PC-3 (cell line): ENCODE measurements around the gene NOXRED1. TPM values are rescaled to one million over a fixed set of nuclear protein-coding genes. Genes with fewer than 3 reads are reported as not detected.
A peak's percentile ranks its signal among the peaks of the same experiment; 100 is the strongest.

ENCODE experiments used
- ATAC-seq: fragments of 200-7000 bp; cut with Tn5 transposase; 2 replicates; pipeline ENCODE4 v1.9.1; 2020; ENCODE audit warnings: mild to moderate bottlenecking, moderate library complexity
- BruUV-seq: library from RNA; stranded (reverse); fragments of 400-500 nt; replicated peaks from 2 replicates; lab custom pipeline; 2021; lab: Mats Ljungman, UMichigan
- CTCF ChIA-PET: fragments of 300-600 bp; sonication (Branson Sonifier 250); formaldehyde crosslinking; loops from one replicate; lab custom pipeline; 2022; ENCODE audit warnings: antibody characterized with exemption; lab: Charles Lee
- POLR2A ChIA-PET: fragments of 300-600 bp; sonication (Branson Sonifier 250); formaldehyde crosslinking; loops from one replicate; lab custom pipeline; 2022; ENCODE audit warnings: antibody characterized with exemption; ENCODE audit not compliant: unreplicated experiment; lab: Charles Lee
- DNase-seq: peaks from one replicate; pipeline ENCODE4 v3.0.0-alpha.2; 2015
- H2AFZ ChIP-seq: fragments of 300-600 bp; sonication (generic); 2 replicates; pipeline ENCODE4 v1.6.0; 2016; ENCODE audit warnings: antibody characterized with exemption, low read length
- H3F3A ChIP-seq: fragments of 300-600 bp; sonication (generic); one replicate; pipeline ENCODE4 v1.6.0; 2017; ENCODE audit warnings: antibody characterized with exemption, low read length, control low read depth, mild to moderate bottlenecking; ENCODE audit not compliant: unreplicated experiment
- H3K27ac ChIP-seq: fragments of 300-600 bp; sonication (generic); 2 replicates; pipeline ENCODE4 v1.5.1; 2016; ENCODE audit warnings: mild to moderate bottlenecking, low read length
- H3K27me3 ChIP-seq: fragments of 300-600 bp; sonication (generic); 2 replicates; pipeline ENCODE4 v1.6.1; 2016; ENCODE audit warnings: low read length, mixed read lengths
- H3K36me3 ChIP-seq: fragments of 300-600 bp; sonication (generic); 2 replicates; pipeline ENCODE4 v1.6.1; 2016; ENCODE audit warnings: low read depth, mixed run types, low read length, mixed read lengths
- H3K4me1 ChIP-seq: fragments of 300-600 bp; sonication (generic); 2 replicates; pipeline ENCODE4 v1.5.1; 2016; ENCODE audit warnings: low read length; ENCODE audit not compliant: insufficient read depth
- H3K4me2 ChIP-seq: fragments of 300-600 bp; sonication (generic); 2 replicates; pipeline ENCODE4 v1.6.0; 2016; ENCODE audit warnings: low read length
- H3K4me3 ChIP-seq: fragments of 300-600 bp; sonication (generic); 2 replicates; pipeline ENCODE4 v1.5.1; 2016; ENCODE audit warnings: mild to moderate bottlenecking, low read length, mixed read lengths
- H3K79me2 ChIP-seq: fragments of 300-600 bp; sonication (generic); 2 replicates; pipeline ENCODE4 v1.6.1; 2017; ENCODE audit warnings: low read length, mixed read lengths
- H3K9ac ChIP-seq: fragments of 300-600 bp; sonication (generic); 2 replicates; pipeline ENCODE4 v1.6.0; 2016; ENCODE audit warnings: mild to moderate bottlenecking, low read length
- H3K9me2 ChIP-seq: fragments of 300-600 bp; sonication (generic); replicated peaks from 2 replicates; pipeline ENCODE4 v1.6.1; 2016; ENCODE audit warnings: mixed run types, low read length, mixed read lengths
- H3K9me3 ChIP-seq: fragments of 300-600 bp; sonication (generic); 2 replicates; pipeline ENCODE4 v1.6.1; 2016; ENCODE audit warnings: low read length, mixed read lengths
- H4K20me1 ChIP-seq: fragments of 300-600 bp; sonication (generic); 2 replicates; pipeline ENCODE4 v1.6.1; 2016; ENCODE audit warnings: low read length, mixed read lengths
- CTCF ChIP-seq: fragments of 300-600 bp; sonication (generic); conservative IDR thresholded peaks from 2 replicates; pipeline ENCODE4 v1.5.1; 2017; ENCODE audit warnings: antibody characterized with exemption, low read depth, mild to moderate bottlenecking, low read length
- EZH2 ChIP-seq: fragments of 300-600 bp; sonication (generic); IDR thresholded peaks from one replicate; pipeline ENCODE4 v1.6.1; 2017; ENCODE audit warnings: antibody characterized with exemption, mild to moderate bottlenecking, low read length; ENCODE audit not compliant: unreplicated experiment
- EZH2phosphoT487 ChIP-seq: fragments of 300-600 bp; sonication (generic); IDR thresholded peaks from 2 replicates; pipeline ENCODE4 v1.6.1; 2018; ENCODE audit warnings: mild to moderate bottlenecking, antibody characterized with exemption, low read length, borderline replicate concordance
- intact Hi-C: fragments of 100-400 bp; cut with micrococcal nuclease; formaldehyde crosslinking; loops from 2 replicates; pipeline ENCODE4 v1.9.0; 2023
- total RNA-seq: library from RNA; depleted of rRNA; stranded (reverse); fragments of >200 nt; gene quantifications from 2 replicates; pipeline ENCODE4 v1.2.3, GENCODE V29; 2014

NOXRED1 gene
- total RNA-seq, 1 experiment from 2014 or later = 0.33 TPM

- H3K4me2 ChIP-seq = no peak overlapping the region
- TF ChIP-seq EZH2phosphoT487 (no peak), EZH2 (no peak), CTCF (no peak)
- BruUV-seq = TSS peak; percentile 38
- H3K79me2 ChIP-seq = peaks cover 4% of the 10 kb centered on the region
- no peaks in the 10 kb centered on the region for H4K20me1 ChIP-seq
- DNase-seq = no peak
- H3K27me3 ChIP-seq = no peaks in the 10 kb centered on the region
- CTCF ChIA-PET = no interaction called here
- H2AFZ ChIP-seq = no peak overlapping the region
- no peak overlapping the region for H3K9ac ChIP-seq
- no peak overlapping the region for H3K27ac ChIP-seq
- H3K36me3 ChIP-seq = peaks cover 42% of the 10 kb centered on the region
- H3K9me2 ChIP-seq = no peaks in the 10 kb centered on the region
- H3K9me3 ChIP-seq = no peaks in the 10 kb centered on the region
- ATAC-seq = no peak
- intact Hi-C loops = no loop called here
- POLR2A ChIA-PET = no interaction called here
- no peaks in the 10 kb centered on the region for H3K4me1 ChIP-seq
- no peak overlapping the region for H3K4me3 ChIP-seq
- H3F3A ChIP-seq = no peaks in the 10 kb centered on the region
These were observed 45.8 kb upstream of the NOXRED1 start for GRCh38 chr14:77469067-77469505.

GRCh38 chr14:77467801-77468200 lies 44.5 kb upstream of the NOXRED1 start:
- no peak for DNase-seq
- H3K4me1 ChIP-seq = no peaks in the 10 kb centered on the region
- intact Hi-C loops = no loop called here
- no peaks in the 10 kb centered on the region for H4K20me1 ChIP-seq
- POLR2A ChIA-PET = interaction anchor here (0.5 kb wide), 1 partner anchor 363 kb away, joined by 5 read pairs; no protein-coding TSS in a partner anchor
- peaks cover 48% of the 10 kb centered on the region for H3K36me3 ChIP-seq
- no peak overlapping the region for H3K9ac ChIP-seq
- H2AFZ ChIP-seq = no peak overlapping the region
- H3K9me2 ChIP-seq = no peaks in the 10 kb centered on the region
- no peak overlapping the region for H3K4me2 ChIP-seq
- no TSS peak for BruUV-seq
- CTCF ChIA-PET = no interaction called here
- H3F3A ChIP-seq = no peaks in the 10 kb centered on the region
- no peaks in the 10 kb centered on the region for H3K27me3 ChIP-seq
- no peak for ATAC-seq
- H3K9me3 ChIP-seq = no peaks in the 10 kb centered on the region
- H3K4me3 ChIP-seq = no peak overlapping the region
- H3K79me2 ChIP-seq = peaks cover 4% of the 10 kb centered on the region
- H3K27ac ChIP-seq = no peak overlapping the region
- TF ChIP-seq EZH2 (no peak), EZH2phosphoT487 (no peak), CTCF (no peak)

- no peak overlapping the region for H2AFZ ChIP-seq
- TF ChIP-seq EZH2phosphoT487 (no peak), CTCF (peak; percentile 98)
- peaks cover 33% of the 10 kb centered on the region for H3K36me3 ChIP-seq
- peak overlapping the region; percentile 82 for H3K4me3 ChIP-seq
- H3K27ac ChIP-seq = no peak overlapping the region
- ChIA-PET POLR2A (interaction anchor here (0.6 kb wide), 1 partner anchor 970 kb away, joined by 3 read pairs; no protein-coding TSS in a partner anchor), CTCF (interaction anchor here (0.5 to 1.5 kb wide), 5 partner anchors 83 to 259 kb away, joined by 3 to 5 read pairs (median 3); partner anchors contain the start of gene TMED8)
- peak overlapping the region; percentile 90 for H3K9ac ChIP-seq
- H3K9me2 ChIP-seq = no peaks in the 10 kb centered on the region
- DNase-seq (peak; percentile 82), ATAC-seq (no peak)
- H3F3A ChIP-seq = no peaks in the 10 kb centered on the region
- no peaks in the 10 kb centered on the region for H3K9me3 ChIP-seq
- H4K20me1 ChIP-seq = peaks cover 13% of the 10 kb centered on the region
- peaks cover 52% of the 10 kb centered on the region for H3K79me2 ChIP-seq
- intact Hi-C loops = loop anchor here (1.0 to 5.0 kb wide), 3 partner anchors 92 to 307 kb away; partner anchors contain the start of gene SPTLC2
- peak overlapping the region; percentile 92 for H3K4me2 ChIP-seq
- no peaks in the 10 kb centered on the region for H3K27me3 ChIP-seq
- BruUV-seq = no TSS peak
- H3K4me1 ChIP-seq = peaks cover 19% of the 10 kb centered on the region
These were observed 35.9 kb upstream of the NOXRED1 start for GRCh38 chr14:77459072-77459723.
